A549 (cell line): ENCODE measurements around the gene MALRD1. TPM values are rescaled to one million over a fixed set of nuclear protein-coding genes. Genes with fewer than 3 reads are reported as not detected.

Experiments used
- ATAC-seq, 2 experiments: fragments of 200-7000 bp in 1 of 2; fragments of >200 bp in 1 of 2; cut with Nextera tagmentation in 1 of 2; cut with Tn5 transposase in 1 of 2; 3 replicates each; pipeline versions ENCODE4 v1.8.0 to v1.9.1; 2018 to 2020; ENCODE audit warnings: mild to moderate bottlenecking in 1 of 2, moderate library complexity in 1 of 2
- CTCF ChIA-PET: fragments of 300-600 bp; sonication (Branson Sonifier 250); formaldehyde crosslinking; extraction: SDS; loops from one replicate; lab custom pipeline; 2021; ENCODE audit warnings: antibody characterized with exemption, inconsistent platforms; lab: Yijun Ruan, JAX
- POLR2A ChIA-PET: fragments of 350-600 bp; formaldehyde crosslinking; extraction: SDS; loops from one replicate; lab custom pipeline; 2021; ENCODE audit warnings: antibody characterized with exemption, inconsistent platforms; lab: Yijun Ruan, JAX
- DNase-seq, 2 experiments: peaks; one replicate each; pipeline versions ENCODE4 v3.0.0 to v3.0.0-alpha.2; 2011 to 2016; ENCODE audit warnings: low read depth in 1 of 2, low spot score in 1 of 2
- FAIRE-seq: peaks from 2 replicates; lab custom pipeline; 2011; peaks lifted over from hg19 to GRCh38; lab: Jason Lieb, UNC
- H3K27ac ChIP-seq, 2 experiments: fragments of >200 bp; sonication (Bioruptor Twin); formaldehyde crosslinking; 3 replicates each; pipeline ENCODE4 v1.5.1; 2016 to 2017
- H3K4me1 ChIP-seq: fragments of >200 bp; sonication (Bioruptor Twin); formaldehyde crosslinking; 3 replicates; pipeline ENCODE4 v1.6.1; 2016
- H3K4me2 ChIP-seq: fragments of >200 bp; sonication (Bioruptor Twin); formaldehyde crosslinking; 3 replicates; pipeline ENCODE4 v1.6.1; 2016
- H3K4me3 ChIP-seq: fragments of >200 bp; sonication (Bioruptor Twin); formaldehyde crosslinking; 3 replicates; pipeline ENCODE4 v1.5.1; 2016
- H3K9me3 ChIP-seq: fragments of >200 bp; sonication (Bioruptor Twin); formaldehyde crosslinking; 3 replicates; pipeline ENCODE4 v1.6.1; 2016
- BCL3 ChIP-seq: fragments of >200 bp; sonication (Bioruptor Twin); formaldehyde crosslinking; IDR thresholded peaks from 3 replicates; pipeline ENCODE4 v1.6.1; 2016
- CTCF ChIP-seq: fragments of >200 bp; sonication (Bioruptor Twin); formaldehyde crosslinking; IDR thresholded peaks from 3 replicates; pipeline ENCODE4 v1.5.1; 2016
- EHF ChIP-seq: fragments of 250-450 bp; sonication (Bioruptor Pico); IDR thresholded peaks from 2 replicates; pipeline ENCODE4 v1.5.0; 2020; ENCODE audit warnings: mild to moderate bottlenecking
- ESRRA ChIP-seq: fragments of 150-350 bp; IDR thresholded peaks from 2 replicates; pipeline ENCODE4 v1.6.1; 2014; ENCODE audit warnings: mild to moderate bottlenecking, low read length, borderline replicate concordance
- HDAC2 ChIP-seq: fragments of 200-600 bp; sonication (generic); IDR thresholded peaks from 2 replicates; pipeline ENCODE4 v1.6.1; 2016
- HOXB5 ChIP-seq: fragments of 250-450 bp; sonication (Bioruptor Pico); IDR thresholded peaks from 2 replicates; pipeline ENCODE4 v1.5.0; 2020; ENCODE audit warnings: mild to moderate bottlenecking, moderate library complexity
- KDM1A ChIP-seq: fragments of 200-600 bp; sonication (generic); IDR thresholded peaks from 2 replicates; pipeline ENCODE4 v1.6.1; 2016; ENCODE audit warnings: low read depth, mild to moderate bottlenecking
- MAFK ChIP-seq: fragments of 450-650 bp; IDR thresholded peaks from 2 replicates; pipeline ENCODE4 v1.6.1; 2014; ENCODE audit not compliant: partially characterized antibody
- REST ChIP-seq: fragments of 200-600 bp; sonication (generic); IDR thresholded peaks from 2 replicates; pipeline ENCODE4 v1.6.1; 2016; ENCODE audit warnings: antibody characterized with exemption, mild to moderate bottlenecking, moderate library complexity
- RNF2 ChIP-seq: fragments of 200-600 bp; sonication (generic); IDR thresholded peaks from 2 replicates; pipeline ENCODE4 v1.6.1; 2016; ENCODE audit warnings: low read depth, mild to moderate bottlenecking, antibody characterized with exemption, moderate library complexity, borderline replicate concordance
- TP53 ChIP-seq: fragments of 250-450 bp; sonication (Bioruptor Pico); IDR thresholded peaks from 2 replicates; pipeline ENCODE4 v1.5.0; 2021; ENCODE audit warnings: mild to moderate bottlenecking, moderate library complexity
- ZFP36 ChIP-seq: fragments of 450-650 bp; IDR thresholded peaks from 2 replicates; pipeline ENCODE4 v1.6.1; 2014; ENCODE audit warnings: borderline replicate concordance; ENCODE audit not compliant: partially characterized antibody
- ZSCAN20 ChIP-seq: fragments of 250-450 bp; sonication (Bioruptor Pico); IDR thresholded peaks from 2 replicates; pipeline ENCODE4 v1.8.0; 2022; ENCODE audit warnings: mild to moderate bottlenecking, moderate library complexity
- WGBS: methylation state at CpG from one replicate; pipeline ENCODE4 v1.1.6; 2017; ENCODE audit errors: missing lambda C conversion rate; 5-methylcytosine and 5-hydroxymethylcytosine counted together
- polyA plus RNA-seq, 4 experiments: library from polyadenylated mRNA; depleted of rRNA in 3 of 4; stranded (reverse); fragments of >200 nt; fragmentation: RNase III in 1 of 4; extraction: RNeasy Plus Mini Kit Qiagen cat#74134 plus additional on column Dnase treatment in 1 of 4; gene quantifications; 2 replicates in 3 of 4; 3 replicates in 1 of 4; pipeline ENCODE4 v1.2.3, GENCODE V29; 2011 to 2017

Gene MALRD1
- polyA plus RNA-seq, 2 of the 4 experiments (the other 2 are of a cell fraction) = not detected

- CTCF ChIA-PET = no interaction called here
- Histone ChIP-seq H3K9me3 (no peaks in the 10 kb centered on the region), H3K4me1 (no peaks in the 10 kb centered on the region), H3K4me2 (no peak overlapping the region), H3K4me3 (no peak overlapping the region), H3K27ac (no peak overlapping the region)
- ATAC-seq (no peak), FAIRE-seq (no peak), DNase-seq (peak in 1 of 2 experiments; percentile 7)
- WGBS = 34% methylated on average over 4 of the region's 5 CpGs
- no peak for TF ChIP-seq HDAC2
- TF ChIP-seq RNF2 = no peak
- no peak for TF ChIP-seq ZFP36
- TF ChIP-seq ESRRA = no peak
- TF ChIP-seq CTCF = no peak
- TF ChIP-seq HOXB5 (CRISPR knock-in tag) = no peak
- no peak for TF ChIP-seq ZSCAN20
- TF ChIP-seq EHF (CRISPR knock-in tag) = no peak
- TF ChIP-seq KDM1A = no peak
- TF ChIP-seq REST = no peak
- POLR2A ChIA-PET = no interaction called here
Observed at GRCh38 chr10:19592276-19592675, 543.7 kb downstream of the MALRD1 start.

GRCh38 chr10:19595212-19595845 is 546.7 kb downstream of the MALRD1 start:
- no peak for ATAC-seq
- WGBS = 56% methylated on average over 9 of the region's 9 CpGs
- CTCF ChIA-PET = no interaction called here

GRCh38 chr10:19605806-19606205 is 557.2 kb downstream of the MALRD1 start:
- no peaks in the 10 kb centered on the region for H3K9me3 ChIP-seq
- TF ChIP-seq MAFK = peak; percentile 66
- TF ChIP-seq BCL3 = no peak
- no peak overlapping the region for H3K4me2 ChIP-seq
- H3K4me1 ChIP-seq = no peaks in the 10 kb centered on the region
- ATAC-seq = no peak
- CTCF ChIA-PET = no interaction called here
- no peak overlapping the region for H3K27ac ChIP-seq
- FAIRE-seq = no peak
- no peak overlapping the region for H3K4me3 ChIP-seq
- DNase-seq = no peak
- POLR2A ChIA-PET = no interaction called here
- 54% methylated on average over 2 of the region's 2 CpGs for WGBS

More at GRCh38 chr10:19595212-19595845, 546.7 kb downstream of the MALRD1 start:
- FAIRE-seq (peak; percentile 46), DNase-seq (no peak)
- no peak overlapping the region for H3K4me3 ChIP-seq
- TF ChIP-seq TP53 (CRISPR knock-in tag) = no peak
- TF ChIP-seq, all 56 proteins: peak for 0
- Histone ChIP-seq H3K4me1 (no peaks in the 10 kb centered on the region), H3K4me2 (no peak overlapping the region), H3K27ac (no peak overlapping the region), H3K9me3 (no peaks in the 10 kb centered on the region)
- POLR2A ChIA-PET = no interaction called here
